ENCODE measurements around the gene PGLYRP3.

DNA sequence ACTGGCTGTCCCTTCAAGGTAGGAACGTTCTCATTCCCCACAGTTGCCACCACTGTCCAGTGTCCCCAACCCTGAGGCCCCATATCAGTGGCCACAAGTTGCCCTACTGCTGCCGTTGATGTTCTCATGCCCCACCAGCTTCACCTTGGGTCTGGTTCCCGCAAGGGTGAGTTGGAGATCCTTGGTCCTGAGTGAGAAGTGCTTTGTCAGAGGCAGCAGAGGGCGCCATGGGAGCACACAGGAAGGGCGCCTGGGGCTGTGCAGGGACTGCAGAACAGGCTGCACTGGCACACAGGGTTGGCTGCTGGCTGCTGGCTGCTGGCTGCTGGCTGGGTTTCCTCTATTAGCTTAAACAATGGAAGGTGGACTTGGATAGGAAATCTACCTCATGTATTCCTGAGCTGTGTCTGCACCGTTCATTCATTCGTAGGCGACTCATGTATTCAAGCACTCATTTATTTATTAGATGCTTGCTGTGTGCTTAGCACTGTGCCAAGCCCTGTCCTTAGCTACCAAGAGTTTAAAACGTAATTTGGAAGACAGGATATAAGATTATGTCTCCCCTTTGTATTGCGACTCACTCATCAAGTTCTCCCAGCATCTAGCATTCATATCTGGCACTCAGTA is 42.8 kb upstream of the PGLYRP3 start:
- TF ChIP-seq, protein P1, sequence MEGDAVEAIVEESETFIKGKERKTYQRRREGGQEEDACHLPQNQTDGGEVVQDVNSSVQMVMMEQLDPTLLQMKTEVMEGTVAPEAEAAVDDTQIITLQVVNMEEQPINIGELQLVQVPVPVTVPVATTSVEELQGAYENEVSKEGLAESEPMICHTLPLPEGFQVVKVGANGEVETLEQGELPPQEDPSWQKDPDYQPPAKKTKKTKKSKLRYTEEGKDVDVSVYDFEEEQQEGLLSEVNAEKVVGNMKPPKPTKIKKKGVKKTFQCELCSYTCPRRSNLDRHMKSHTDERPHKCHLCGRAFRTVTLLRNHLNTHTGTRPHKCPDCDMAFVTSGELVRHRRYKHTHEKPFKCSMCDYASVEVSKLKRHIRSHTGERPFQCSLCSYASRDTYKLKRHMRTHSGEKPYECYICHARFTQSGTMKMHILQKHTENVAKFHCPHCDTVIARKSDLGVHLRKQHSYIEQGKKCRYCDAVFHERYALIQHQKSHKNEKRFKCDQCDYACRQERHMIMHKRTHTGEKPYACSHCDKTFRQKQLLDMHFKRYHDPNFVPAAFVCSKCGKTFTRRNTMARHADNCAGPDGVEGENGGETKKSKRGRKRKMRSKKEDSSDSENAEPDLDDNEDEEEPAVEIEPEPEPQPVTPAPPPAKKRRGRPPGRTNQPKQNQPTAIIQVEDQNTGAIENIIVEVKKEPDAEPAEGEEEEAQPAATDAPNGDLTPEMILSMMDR (conservative IDR thresholded peaks at IDR 0.05; ENCODE audit: low read depth in 2 of 2), result peak; percentile 62 to 93
- TF ChIP-seq POLR2AphosphoS5 (IDR thresholded peaks at IDR 0.05; ENCODE audit: low read depth), result no peak
